Osteoblast (primary cell): ENCODE measurements around the gene UNC13C. TPM values are rescaled to one million over a fixed set of nuclear protein-coding genes. Genes with fewer than 3 reads are reported as not detected.

Experiments used
- DNase-seq: peaks from one replicate; pipeline ENCODE4 v3.0.0; 2011; ENCODE audit warnings: low spot score, mixed read lengths; ENCODE audit not compliant: insufficient read length; ENCODE audit errors: missing footprints
- H2AFZ ChIP-seq: 2 replicates; pipeline ENCODE4 v1.6.0; 2011; ENCODE audit warnings: mild to moderate bottlenecking, low read length
- H3K27ac ChIP-seq: 2 replicates; pipeline ENCODE4 v1.5.1; 2011; ENCODE audit warnings: mild to moderate bottlenecking, low read depth, low read length, moderate library complexity
- H3K27me3 ChIP-seq: 2 replicates; pipeline ENCODE4 v1.6.0; 2012; ENCODE audit warnings: mild to moderate bottlenecking, control low read depth, inconsistent platforms, low read length, moderate library complexity; ENCODE audit not compliant: insufficient read depth
- H3K36me3 ChIP-seq: 2 replicates; pipeline ENCODE4 v1.5.1; 2011; ENCODE audit warnings: mild to moderate bottlenecking, low read length, control low read depth, moderate library complexity; ENCODE audit not compliant: insufficient read depth
- H3K4me1 ChIP-seq: 2 replicates; pipeline ENCODE4 v1.5.1; 2011; ENCODE audit warnings: mild to moderate bottlenecking, low read length, control low read depth, moderate library complexity; ENCODE audit not compliant: insufficient read depth
- H3K4me2 ChIP-seq: 2 replicates; pipeline ENCODE4 v1.6.0; 2011; ENCODE audit warnings: mild to moderate bottlenecking, low read length; ENCODE audit not compliant: insufficient read depth
- H3K4me3 ChIP-seq: fragments of 200-600 bp; sonication (generic); 3 replicates; pipeline ENCODE4 v1.5.1; 2012; ENCODE audit warnings: mild to moderate bottlenecking, low read length, inconsistent platforms; ENCODE audit not compliant: insufficient read depth
- H3K79me2 ChIP-seq: 2 replicates; pipeline ENCODE4 v1.6.0; 2012; ENCODE audit warnings: mild to moderate bottlenecking, low read length, control low read depth, inconsistent platforms; ENCODE audit not compliant: insufficient read depth
- H3K9me3 ChIP-seq: 2 replicates; pipeline ENCODE4 v1.5.1; 2011; ENCODE audit warnings: low read depth, low read length, control low read depth
- H4K20me1 ChIP-seq: 2 replicates; pipeline ENCODE4 v1.6.0; 2012; ENCODE audit warnings: mild to moderate bottlenecking, low read length, control low read depth; ENCODE audit not compliant: insufficient read depth
- CTCF ChIP-seq: IDR thresholded peaks from 2 replicates; pipeline ENCODE4 v1.5.1; 2011; ENCODE audit warnings: mild to moderate bottlenecking, low read depth, low read length, moderate library complexity; ENCODE audit errors: extremely low read depth
- total RNA-seq: library from RNA; depleted of rRNA; stranded (reverse); fragments of >200 nt; gene quantifications from 2 replicates; pipeline ENCODE4 v1.2.3, GENCODE V29; 2012

UNC13C gene
- total RNA-seq, 1 donor = not detected

GRCh38 chr15:54187325-54187724 is 209.1 kb downstream of the UNC13C start:
- Histone ChIP-seq H3K4me1 (no peaks in the 10 kb centered on the region), H4K20me1 (no peaks in the 10 kb centered on the region), H3K4me3 (no peak overlapping the region), H3K36me3 (no peaks in the 10 kb centered on the region), H3K27me3 (no peaks in the 10 kb centered on the region), H3K27ac (no peak overlapping the region), H3K4me2 (no peak overlapping the region), H2AFZ (no peak overlapping the region), H3K79me2 (no peaks in the 10 kb centered on the region), H3K9me3 (no peaks in the 10 kb centered on the region)
- no peak for TF ChIP-seq CTCF
- DNase-seq = no peak

DNA sequence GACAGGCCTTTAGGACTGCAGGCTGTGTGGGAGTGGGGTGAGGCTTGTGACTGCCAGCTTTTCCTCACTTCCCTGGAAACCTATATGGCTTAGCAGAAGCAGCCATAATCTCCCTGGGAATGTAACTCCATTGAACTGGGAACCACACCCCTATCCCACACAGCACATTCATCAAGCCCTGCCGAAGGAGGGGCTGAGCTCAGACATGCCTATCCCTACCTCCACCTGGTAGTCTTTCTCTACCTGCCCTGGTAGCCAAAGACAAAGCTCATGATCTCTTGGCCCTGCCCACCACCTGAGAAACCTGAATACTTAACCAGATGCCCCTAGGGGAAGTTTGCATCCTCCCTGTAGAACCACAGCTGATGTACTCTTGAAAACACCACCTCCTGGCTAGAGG is 219.8 kb downstream of the UNC13C start:
- no peaks in the 10 kb centered on the region for H3K36me3 ChIP-seq
- DNase-seq = no peak
- no peak overlapping the region for H2AFZ ChIP-seq
- peaks cover 4% of the 10 kb centered on the region for H3K9me3 ChIP-seq
- H3K4me2 ChIP-seq = no peak overlapping the region
- H3K4me3 ChIP-seq = no peak overlapping the region
- H3K4me1 ChIP-seq = no peaks in the 10 kb centered on the region
- no peaks in the 10 kb centered on the region for H3K79me2 ChIP-seq
- H3K27me3 ChIP-seq = no peaks in the 10 kb centered on the region
- no peaks in the 10 kb centered on the region for H4K20me1 ChIP-seq
- no peak overlapping the region for H3K27ac ChIP-seq
- TF ChIP-seq CTCF = no peak

GRCh38 chr15:54206586-54207321 is 228.5 kb downstream of the UNC13C start:
- Histone ChIP-seq H3K4me2 (no peak overlapping the region), H3K9me3 (peaks cover 2% of the 10 kb centered on the region), H3K27ac (no peak overlapping the region), H3K4me1 (no peaks in the 10 kb centered on the region), H3K4me3 (no peak overlapping the region), H3K27me3 (no peaks in the 10 kb centered on the region), H3K79me2 (no peaks in the 10 kb centered on the region), H2AFZ (no peak overlapping the region), H3K36me3 (no peaks in the 10 kb centered on the region), H4K20me1 (no peaks in the 10 kb centered on the region)
- no peak for TF ChIP-seq CTCF
- DNase-seq = no peak

GRCh38 chr15:54208786-54209185 is 230.5 kb downstream of the UNC13C start:
- no peak for TF ChIP-seq CTCF
- no peak for DNase-seq

More at GRCh38 chr15:54208786-54209185, 230.5 kb downstream of the UNC13C start:
- no peaks in the 10 kb centered on the region for H3K27me3 ChIP-seq
- H3K4me2 ChIP-seq = no peak overlapping the region
- no peaks in the 10 kb centered on the region for H3K36me3 ChIP-seq
- H3K27ac ChIP-seq = no peak overlapping the region
- H3K4me3 ChIP-seq = no peak overlapping the region
- H2AFZ ChIP-seq = no peak overlapping the region
- H3K9me3 ChIP-seq = peaks cover 2% of the 10 kb centered on the region
- no peaks in the 10 kb centered on the region for H4K20me1 ChIP-seq
- H3K4me1 ChIP-seq = no peaks in the 10 kb centered on the region
- H3K79me2 ChIP-seq = no peaks in the 10 kb centered on the region
